IPS DF 4.7 (cell line): ENCODE measurements around the gene ENTHD1.
"Not testable (repeated sequence)": the region's sequence is repeated elsewhere in the genome, so short reads cannot be mapped to it uniquely, and the experiment has no call there.

ENCODE experiments used
- DNase-seq: peaks from one replicate; pipeline ENCODE4 v3.0.0-alpha.2; 2013; ENCODE audit warnings: low spot score; ENCODE audit errors: extremely low read depth

ENTHD1 gene

DNA sequence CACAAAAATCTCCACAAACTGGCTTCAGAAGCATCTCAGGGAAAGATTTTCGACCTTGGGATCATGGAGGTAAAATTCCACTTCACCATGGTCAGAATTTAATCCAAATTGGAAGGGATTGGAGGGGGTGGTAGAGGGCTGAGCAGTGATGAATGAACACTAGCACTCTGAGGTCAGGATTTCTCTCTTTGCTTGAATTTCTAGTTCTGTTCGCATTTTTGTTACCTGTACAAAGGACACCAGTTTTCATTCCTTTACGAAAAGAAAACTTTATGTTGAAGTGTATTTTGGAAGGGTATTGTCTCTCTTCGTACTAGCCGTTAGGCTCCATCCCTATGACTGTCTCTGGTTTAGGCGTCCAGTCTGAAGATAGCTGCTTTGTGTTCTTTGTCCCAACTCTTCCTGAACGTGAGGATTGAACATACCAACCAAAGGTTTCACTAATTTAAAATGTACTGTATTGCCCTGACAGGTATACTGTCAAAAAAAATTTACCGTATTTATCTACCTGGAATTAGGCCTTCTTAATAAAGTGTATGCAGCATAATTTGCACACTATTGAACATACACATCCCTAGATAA lies 8.1 kb upstream of the ENTHD1 start:
- DNase-seq, result no peak

DNA sequence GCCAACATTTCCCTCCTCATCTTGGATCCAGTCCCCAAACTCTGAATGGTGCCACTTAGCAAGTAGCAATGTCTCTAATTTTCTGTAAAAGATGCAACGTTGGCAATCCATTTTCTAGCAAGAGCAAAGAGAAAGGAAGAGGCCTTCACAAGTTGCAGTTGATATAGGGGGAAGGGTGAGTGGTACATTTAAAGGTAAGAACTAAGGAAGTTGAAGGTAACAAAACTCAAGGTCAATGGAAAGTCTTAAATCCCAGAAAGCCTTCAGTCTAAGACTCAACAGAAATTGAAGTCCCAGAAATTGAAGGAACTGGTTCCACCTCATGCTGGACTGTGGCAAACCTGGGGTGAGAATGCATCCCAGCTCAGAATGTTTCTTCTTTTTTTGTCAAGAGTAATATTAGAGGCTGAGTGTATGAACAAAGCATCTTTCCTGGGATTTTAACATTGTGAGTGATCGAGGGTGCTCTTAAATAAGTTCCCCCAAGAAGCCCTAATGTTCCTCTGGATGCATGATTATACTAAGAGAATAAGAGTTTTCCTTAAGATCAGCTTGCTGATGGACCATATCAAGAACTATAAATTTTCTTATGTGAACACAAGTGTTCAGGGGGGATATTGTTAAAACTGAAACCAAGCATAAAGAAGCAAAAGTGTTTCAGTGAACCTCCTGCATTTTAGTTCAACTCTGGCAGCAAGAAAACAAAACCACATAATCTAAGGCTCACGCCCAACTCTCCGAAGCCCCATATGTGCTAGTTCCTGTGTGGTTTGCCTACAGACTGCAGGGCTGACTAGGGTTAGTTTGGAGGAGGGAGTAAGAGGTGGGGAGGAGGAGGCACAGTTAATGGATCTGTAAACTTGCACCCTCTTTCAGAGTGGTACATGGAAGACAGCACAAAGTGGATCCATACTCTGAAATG lies 7.0 kb upstream of the ENTHD1 start, which contains the start of gene GRAP2:
Gene GRAP2 (plus strand): TSS at position 779 of the 922 bp plus-strand sequence. CDS start 46,023 bp downstream, outside the sequence.
- no peak for DNase-seq

DNA sequence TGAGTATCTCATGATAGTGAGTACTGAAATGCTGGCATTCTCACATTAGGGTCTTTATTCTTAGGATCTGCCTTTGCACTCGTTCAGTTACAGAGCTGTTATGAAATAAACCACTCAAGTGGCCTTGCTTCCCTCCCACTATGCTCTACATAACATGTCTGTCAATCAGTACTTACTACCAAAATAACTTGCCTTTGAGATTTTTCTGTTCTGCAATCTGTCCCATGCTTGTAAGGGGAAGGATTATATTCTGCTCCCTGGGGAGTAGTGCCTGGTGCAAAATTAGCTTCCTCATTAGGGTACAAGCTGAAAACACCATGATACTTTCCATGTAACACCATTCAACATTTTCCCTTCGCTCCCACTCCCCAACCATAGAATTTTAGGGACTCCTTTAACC lies 5.4 kb upstream of the ENTHD1 start:
- no peak for DNase-seq

DNA sequence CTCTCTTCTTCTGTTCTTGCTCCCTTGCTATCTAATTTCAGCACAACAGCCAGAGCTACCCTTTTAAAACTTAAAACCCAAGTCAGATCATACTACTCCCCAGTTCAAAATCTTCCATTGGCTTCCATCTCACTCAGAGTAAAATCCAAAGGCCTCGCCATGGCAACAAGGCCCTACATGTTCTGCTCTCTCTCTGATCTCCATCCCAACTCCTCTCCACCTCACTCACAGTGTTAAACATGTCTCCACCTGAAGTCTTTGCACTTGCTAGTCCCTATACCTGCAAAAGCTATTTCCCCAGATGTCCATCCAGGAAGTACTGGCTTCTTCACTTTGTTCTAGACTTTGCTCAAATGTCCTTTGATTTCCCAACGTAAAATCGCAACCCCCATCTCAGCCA lies 4.3 kb upstream of the ENTHD1 start:
- DNase-seq, result no peak

DNA sequence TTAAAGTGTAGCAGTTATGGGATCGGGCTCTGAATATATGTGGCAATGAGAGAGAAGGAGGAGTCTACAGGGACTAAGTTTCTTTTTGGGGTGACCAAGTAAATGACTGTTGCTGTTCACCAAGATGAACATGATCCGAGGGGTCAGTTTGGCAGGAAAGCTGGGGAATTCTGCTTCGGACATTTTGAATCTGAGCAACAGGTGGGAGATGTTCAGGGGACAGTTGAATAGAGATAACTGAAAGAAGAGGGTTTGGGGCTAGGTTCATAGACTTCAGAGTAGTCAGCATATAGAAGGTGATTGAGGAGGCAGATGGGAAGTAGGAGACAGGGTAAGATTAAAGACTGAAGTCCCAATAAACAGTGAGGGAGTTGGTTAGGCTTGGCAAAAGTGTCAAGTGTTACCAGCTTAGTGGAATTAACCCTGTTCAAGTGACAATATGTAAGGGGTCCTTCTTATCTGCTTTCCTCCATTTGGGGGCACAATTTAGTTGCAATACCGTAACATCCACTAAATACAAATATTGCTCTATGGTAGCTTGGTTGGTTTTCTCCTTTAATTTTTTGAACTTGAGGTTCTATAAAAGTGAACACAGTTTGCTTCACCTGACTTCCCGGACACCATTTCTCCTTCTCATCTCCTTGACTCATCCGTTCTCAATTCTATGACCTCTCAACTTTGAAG lies 2.9 kb upstream of the ENTHD1 start:
- DNase-seq, result no peak

DNA sequence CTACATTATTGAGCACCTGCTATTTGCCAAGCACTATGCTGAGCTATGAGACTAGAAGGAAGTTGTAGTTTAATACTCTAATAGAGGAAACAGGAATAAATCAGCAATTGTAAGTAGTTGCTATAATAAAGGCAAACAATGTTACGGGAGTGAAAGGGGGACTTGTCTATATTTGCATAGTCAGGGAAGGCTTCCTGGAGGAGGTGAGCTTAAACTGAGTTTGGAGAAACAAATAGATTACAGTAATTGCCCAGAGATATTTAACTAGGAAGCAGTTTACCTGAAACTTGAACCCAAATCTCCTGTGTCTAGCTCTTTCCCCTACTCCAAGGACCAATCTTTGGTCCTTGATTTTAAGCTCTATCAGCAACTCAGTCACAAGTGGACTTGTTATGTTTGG lies 2.1 kb upstream of the ENTHD1 start:
- DNase-seq, result no peak

DNA sequence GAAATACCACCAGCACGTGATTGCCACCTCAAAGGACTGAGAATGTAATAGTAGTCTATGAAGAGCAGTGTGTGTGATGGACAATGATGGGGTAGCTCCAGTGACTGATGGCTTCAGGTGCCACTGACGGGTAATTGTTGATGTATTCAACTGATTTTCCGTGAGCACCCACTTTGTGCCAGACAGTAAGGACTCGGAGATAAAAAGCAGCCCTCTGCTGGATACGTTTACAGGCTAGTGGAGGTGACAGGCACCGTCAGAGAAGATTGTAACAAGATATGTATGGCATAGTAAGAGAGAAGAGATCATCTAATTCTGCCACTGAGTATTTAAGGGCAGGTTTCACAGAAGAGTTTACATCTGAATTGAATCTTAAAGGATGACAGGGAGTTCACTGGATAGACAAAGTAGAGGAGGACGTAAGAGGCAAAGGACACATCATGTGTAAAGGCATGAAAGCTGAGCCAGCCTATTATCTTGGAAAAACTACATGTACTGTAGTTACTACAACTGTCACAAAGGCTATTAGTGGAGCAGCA lies 1.1 kb upstream of the ENTHD1 start:
- DNase-seq, result no peak

DNA sequence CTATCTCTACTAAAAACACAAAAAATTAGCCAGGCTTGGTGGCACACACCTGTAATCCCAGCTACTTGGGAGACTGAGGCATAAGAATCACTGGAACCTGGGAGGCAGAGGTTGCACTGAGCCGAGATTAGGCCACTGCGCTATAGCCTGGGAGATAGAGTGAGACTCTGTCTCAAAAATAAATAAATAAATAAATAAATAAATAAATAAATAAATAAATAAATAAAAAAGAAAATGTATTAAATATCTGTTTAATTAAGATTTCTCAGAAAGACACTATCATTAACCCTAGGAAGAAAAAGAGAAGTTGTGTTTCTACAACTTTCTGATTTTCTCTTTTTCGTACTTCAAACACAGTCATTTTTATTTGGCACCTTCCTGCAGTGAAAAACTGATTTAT lies 3.6 kb downstream of the ENTHD1 start:
- not testable (repeated sequence) for DNase-seq

DNA sequence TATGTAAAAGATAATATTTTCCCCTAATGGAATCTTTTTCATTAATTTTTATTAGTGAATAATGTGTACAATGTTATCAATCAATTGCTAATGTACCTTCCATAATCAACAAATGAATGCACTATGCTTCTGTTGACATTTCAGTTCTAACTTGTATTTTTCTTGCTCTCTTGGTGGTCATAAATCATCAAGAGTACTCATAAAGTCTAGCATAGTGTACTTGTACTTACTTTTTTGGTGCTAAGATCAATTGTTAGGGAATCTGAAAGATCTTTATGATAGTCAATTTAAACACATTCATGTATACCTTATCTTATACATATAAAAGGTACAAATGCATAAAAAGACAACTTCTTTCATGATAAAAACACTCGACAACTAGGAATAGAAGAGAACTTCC lies 10.5 kb downstream of the ENTHD1 start:
- no peak for DNase-seq

DNA sequence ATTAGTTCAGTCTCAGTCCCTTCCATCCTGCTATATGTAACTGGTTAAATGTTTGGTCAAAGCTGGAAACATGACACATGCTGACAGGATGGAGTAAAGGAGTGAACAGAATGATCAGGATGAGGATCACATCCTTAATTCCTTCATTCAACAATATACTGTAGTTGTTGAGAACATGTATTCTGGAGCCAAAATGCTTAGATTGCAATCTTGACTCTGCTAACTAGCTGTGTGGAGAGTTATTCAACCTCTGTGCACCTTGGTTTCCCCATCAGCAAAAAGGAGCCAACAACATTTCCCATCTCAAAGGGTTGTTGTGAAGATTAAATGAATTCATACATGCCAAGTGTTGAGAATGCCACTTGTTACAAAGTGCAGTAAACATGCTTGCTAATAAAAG lies 12.8 kb downstream of the ENTHD1 start:
- DNase-seq, result no peak

DNA sequence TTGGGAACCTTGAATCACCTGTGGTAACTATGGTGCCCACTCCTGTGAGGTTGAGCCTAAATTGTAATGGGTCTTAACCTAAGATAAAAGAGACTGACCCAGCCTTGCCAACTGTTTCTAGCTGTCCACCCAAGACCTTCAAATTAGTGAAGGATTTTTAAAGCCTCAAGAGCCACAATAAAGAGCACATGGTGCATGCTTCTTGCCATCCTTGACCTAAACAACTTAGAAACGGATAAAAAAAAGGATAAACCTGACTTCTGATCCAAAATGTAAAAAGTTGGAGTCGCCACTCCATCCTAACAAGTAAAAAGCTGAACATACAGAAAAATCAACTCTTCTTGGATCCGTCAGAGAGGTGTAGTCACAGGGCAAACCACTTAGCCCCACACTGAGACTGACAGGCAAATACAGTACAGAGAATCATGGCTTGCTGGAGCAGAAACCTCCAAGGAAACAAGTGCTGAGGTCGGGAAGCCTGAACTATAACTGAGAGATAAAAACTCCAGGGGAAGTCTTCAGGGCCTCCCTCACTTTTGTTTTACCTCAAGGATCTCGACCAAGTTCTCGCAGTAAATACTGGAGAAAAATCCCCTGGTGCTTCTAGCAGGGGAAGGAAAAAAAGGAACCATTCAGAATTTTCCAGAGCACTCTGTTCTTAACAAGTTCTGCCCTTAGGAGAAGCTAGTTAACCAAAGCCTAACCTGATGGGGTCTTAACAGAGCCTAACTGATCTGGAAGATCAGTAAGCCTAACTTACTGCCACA lies 16.3 kb downstream of the ENTHD1 start:
- no peak for DNase-seq

DNA sequence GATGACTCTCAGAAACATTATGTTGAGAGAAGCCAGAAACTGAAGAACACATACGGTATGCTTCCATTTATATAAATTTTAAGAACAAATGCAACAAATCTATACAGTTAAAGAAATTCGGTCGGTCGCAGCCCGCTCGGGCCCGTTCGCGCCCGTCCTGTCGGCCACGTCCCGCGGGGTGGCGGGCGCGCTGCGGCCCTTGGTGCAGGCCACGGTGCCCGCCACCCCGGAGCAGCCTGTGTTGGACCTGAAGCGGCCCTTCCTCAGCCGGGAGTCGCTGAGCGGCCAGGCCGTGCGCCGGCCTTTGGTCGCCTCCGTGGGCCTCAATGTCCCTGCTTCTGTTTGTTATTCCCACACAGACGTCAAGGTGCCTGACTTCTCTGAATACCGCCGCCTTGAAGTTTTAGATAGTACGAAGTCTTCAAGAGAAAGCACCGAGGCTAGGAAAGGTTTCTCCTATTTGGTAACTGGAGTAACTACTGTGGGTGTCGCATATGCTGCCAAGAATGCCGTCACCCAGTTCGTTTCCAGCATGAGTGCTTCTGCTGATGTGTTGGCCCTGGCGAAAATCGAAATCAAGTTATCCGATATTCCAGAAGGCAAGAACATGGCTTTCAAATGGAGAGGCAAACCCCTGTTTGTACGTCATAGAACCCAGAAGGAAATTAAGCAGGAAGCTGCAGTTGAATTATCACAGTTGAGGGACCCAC lies 18.2 kb downstream of the ENTHD1 start:
- DNase-seq, result not testable (repeated sequence)

DNA sequence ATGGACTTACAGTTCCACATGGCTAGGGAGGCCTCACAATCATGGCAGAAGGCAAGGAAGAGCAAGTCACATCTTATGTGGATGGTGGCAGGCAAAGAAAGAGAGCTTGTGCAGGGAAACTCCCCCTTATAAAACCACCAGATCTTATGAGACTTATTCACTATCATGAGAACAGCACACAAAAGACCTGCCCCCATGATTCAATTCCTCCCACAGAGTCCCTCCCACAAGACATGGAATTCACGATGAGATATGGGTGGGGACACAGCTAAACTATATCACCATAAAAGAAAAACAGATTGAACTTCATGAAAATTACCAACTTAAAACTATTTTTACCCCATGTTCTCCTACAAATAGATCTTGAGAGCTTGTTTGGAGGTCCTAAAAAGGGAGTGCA lies 19.6 kb downstream of the ENTHD1 start:
- DNase-seq, result no peak

DNA sequence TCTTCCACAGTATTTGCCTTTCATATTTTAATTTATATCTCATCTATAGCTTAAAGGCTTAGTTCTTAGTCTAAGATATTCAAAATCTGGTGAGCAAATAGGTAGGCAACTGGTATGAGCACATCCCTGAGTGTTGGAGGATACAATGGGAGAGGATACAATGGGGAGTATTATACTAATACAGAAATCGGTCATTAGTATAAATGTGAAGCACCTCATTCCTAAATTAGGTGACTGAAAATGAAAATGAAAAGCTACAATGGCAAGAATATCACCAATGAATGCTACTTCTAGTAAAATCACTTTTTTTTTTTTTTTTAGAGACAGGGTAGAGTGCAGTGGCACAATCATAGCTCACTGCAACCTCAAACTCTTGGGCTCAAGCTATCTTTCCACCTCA lies 21.0 kb downstream of the ENTHD1 start:
- DNase-seq, result no peak

DNA sequence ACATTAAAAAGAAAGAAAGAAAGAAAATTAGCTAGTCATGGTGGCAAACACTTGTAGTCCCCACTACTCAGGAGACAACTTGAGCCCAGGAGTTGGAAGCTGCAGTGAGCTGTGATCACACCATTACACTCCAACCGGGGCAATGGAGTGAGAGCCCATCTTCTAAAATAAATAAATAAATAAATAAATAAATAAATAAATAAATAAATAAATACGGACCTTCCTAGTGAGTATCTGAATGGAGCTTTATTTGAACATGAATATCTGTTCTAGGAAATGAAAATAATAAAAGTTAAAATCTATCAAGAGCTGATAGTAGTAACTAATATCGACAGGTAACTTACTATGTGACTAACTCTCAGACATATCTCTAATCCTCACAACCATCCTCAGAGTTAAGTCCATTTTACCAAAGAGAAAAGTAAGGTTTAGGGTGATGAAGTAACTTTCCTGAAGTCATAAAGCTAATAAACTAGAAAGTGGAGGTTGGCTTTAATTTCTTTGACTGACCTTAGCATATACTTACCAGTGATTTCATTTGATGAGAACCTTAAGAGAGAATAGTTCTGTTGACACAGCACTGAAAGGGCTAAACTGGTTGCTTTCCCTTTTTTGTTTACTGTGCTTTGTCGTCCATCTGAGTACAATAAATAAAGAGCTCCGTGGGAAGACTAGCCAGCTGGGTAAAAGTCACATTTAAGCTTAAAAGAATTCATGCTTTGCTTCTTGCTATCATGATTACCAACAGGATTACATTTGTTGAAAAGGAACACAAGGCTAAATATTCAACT lies 22.4 kb downstream of the ENTHD1 start:
- DNase-seq, result no peak

DNA sequence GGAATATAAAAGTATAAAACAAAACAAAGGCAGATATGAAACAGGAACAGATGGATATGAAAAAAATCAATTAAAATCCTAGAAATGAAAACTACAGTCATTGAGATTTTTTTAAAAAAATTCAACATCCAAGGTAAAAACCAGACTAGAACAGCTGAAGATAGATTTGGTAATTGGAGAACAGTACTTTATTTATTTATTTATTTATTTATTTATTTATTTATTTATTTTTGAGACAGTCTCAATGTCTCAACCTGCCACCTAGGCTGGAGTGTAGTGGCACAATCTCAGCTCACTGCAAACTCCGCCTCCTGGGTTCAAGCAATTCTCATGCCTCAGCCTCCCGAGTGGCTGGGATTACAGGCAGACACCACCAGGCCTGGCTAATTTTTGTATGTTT lies 23.8 kb downstream of the ENTHD1 start:
- DNase-seq, result not testable (repeated sequence)

DNA sequence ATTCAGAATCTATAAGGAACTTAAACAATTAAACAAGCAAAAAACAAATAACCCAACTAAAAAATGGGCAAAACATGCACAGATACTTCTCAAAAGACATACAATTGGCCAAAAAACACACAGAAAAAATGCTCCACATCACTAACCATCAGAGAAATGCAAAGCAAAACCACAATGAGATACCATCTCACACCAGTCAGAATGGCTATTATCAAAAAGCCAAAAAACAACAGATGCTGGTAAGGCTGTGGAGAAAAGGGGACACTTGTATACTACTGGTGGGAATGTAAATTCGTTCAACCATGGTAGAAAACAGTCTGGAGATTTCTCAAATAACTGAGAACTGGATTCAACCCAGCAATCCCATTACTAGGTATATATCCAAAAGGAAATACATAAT lies 24.8 kb downstream of the ENTHD1 start:
- no peak for DNase-seq

DNA sequence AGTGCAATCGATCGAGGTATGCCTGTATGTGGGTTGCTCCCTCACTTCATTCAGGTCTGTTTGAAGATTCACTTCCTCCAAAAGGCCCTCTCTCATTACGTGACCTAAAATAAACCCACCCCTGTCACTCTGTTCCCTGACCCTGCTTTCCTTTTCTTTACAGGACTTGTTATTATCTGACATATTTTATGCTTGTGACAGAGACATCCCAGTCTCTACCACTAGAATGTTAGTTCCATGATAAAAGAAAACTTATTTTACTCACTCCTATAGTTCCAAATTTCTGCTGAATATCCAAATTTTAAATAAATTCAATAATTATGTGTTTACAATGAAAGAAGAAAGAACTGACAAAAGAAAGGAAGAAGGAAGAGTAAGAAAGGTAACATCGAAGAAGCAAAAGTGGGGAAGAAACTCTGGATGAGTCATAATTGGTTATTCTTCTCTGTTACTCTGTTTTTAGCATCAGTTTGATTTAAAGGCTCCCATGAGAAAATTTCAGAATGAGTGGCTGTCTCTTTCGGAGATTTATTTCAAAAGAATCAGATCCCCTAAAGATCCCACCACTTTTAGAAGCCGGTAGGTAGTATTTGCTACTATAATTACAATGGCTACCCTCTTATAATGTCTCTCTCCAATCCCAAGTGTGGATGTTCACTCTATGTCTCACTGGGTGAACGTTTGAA lies 33.5 kb downstream of the ENTHD1 start:
- DNase-seq, result no peak

DNA sequence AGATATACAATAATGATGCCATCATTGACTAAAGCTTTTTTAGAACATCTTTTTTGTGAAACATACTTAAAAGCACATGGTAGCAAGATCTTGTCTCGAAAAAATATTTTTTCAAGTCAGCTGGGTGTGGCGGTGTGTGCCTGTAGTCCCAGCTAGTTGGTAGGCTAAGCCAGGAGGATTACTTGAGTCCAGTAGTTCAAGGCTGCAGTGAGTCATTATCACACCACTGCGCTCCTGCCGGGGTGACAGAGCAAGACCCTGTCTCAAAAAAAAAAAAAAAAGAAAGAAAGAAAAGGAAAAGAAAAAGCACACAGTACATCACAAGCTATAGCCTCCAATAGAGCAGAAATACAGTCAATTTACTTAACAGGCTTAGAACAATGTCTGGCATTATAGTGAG lies 37.0 kb downstream of the ENTHD1 start:
- DNase-seq, result no peak
